Heart left ventricle (tissue), 13 donors: ENCODE data around the gene ZNF507.

ENCODE experiments used
- POLR2A ChIP-seq, 2 donors: fragments of 450-650 bp; IDR thresholded peaks; one replicate each; pipeline ENCODE4 v1.6.1; 2017; ENCODE audit warnings: antibody characterized with exemption in 2 of 2, mild to moderate bottlenecking in 2 of 2, moderate library complexity in 2 of 2
- TF ChIP-seq, protein P1 (sequence below), 12 donors: fragments of 200-600 bp; sonication (generic) in 4 of 12; IDR thresholded peaks; one replicate each; pipeline versions ENCODE4 v1.5.0 to v1.8.0; 2018 to 2022; ENCODE audit warnings: antibody characterized with exemption in 12 of 12, mild to moderate bottlenecking in 5 of 12
- donor health status: ischemic (EF 13 %, LVEDD 7.1; RV severe dilation, severe dysfunction).
- donor health status: DM: no; HTN: yes; CAD: no.
- donor health status: DM: no; HTN: no; CAD: no.
- donor health status: ischemic (EF 25% LVEDD 6.9; RV normal size, moderate dysfunction).
- donor health status: ischemic (EF 25% LVEDD 5.7; RV mildly dilated, moderate dysfunction).
- donor health status: ischemic (EF 35%, LVEDD 5.7; RV mildly dilated, moderate dysfunction).
- donor health status: nonischemic (EF 11% LVEDD 7.7; RV severe dilation, severe dysfunction).
- donor health status: DM: yes; HTN: yes; CAD: no.
- donor health status: PGD.
- donor health status: ischemic (EF 29% LVEDD 5.4; RV normal size, mild dysfunction).
- donor health status: nonischemic (EF 23%, LVEDD 6.1; RV moderate dilation, normal function).

DNA sequence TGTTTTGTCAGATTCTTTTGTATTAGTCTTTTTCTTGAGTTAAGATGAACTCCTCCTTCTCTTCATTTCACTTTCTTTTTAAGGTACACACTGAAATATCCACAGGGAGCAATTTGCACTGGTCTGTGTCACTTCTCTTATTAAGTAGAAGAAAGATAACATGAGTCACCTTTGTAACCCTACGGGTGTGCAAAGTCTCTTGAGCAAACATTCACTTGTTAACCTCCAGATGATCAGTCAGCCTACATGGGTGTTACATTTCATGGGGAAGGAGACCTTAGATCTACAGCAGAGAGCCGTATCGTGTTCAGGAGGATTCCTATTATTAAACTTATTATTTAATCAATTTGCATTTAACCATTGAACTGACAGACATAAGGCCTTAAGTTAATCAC lies 5.1 kb downstream of the ZNF507 start:
- TF ChIP-seq, protein P1, sequence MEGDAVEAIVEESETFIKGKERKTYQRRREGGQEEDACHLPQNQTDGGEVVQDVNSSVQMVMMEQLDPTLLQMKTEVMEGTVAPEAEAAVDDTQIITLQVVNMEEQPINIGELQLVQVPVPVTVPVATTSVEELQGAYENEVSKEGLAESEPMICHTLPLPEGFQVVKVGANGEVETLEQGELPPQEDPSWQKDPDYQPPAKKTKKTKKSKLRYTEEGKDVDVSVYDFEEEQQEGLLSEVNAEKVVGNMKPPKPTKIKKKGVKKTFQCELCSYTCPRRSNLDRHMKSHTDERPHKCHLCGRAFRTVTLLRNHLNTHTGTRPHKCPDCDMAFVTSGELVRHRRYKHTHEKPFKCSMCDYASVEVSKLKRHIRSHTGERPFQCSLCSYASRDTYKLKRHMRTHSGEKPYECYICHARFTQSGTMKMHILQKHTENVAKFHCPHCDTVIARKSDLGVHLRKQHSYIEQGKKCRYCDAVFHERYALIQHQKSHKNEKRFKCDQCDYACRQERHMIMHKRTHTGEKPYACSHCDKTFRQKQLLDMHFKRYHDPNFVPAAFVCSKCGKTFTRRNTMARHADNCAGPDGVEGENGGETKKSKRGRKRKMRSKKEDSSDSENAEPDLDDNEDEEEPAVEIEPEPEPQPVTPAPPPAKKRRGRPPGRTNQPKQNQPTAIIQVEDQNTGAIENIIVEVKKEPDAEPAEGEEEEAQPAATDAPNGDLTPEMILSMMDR (IDR thresholded peaks at IDR 0.05) = no peak
- no peak for TF ChIP-seq POLR2A (IDR thresholded peaks at IDR 0.05)
